NAMALWA (cell line): ENCODE data around the gene TSPAN9.

Experiments used
- DNase-seq: peaks from one replicate; pipeline ENCODE4 v3.0.0-alpha.2; 2015; ENCODE audit warnings: low spot score

TSPAN9 gene

DNA sequence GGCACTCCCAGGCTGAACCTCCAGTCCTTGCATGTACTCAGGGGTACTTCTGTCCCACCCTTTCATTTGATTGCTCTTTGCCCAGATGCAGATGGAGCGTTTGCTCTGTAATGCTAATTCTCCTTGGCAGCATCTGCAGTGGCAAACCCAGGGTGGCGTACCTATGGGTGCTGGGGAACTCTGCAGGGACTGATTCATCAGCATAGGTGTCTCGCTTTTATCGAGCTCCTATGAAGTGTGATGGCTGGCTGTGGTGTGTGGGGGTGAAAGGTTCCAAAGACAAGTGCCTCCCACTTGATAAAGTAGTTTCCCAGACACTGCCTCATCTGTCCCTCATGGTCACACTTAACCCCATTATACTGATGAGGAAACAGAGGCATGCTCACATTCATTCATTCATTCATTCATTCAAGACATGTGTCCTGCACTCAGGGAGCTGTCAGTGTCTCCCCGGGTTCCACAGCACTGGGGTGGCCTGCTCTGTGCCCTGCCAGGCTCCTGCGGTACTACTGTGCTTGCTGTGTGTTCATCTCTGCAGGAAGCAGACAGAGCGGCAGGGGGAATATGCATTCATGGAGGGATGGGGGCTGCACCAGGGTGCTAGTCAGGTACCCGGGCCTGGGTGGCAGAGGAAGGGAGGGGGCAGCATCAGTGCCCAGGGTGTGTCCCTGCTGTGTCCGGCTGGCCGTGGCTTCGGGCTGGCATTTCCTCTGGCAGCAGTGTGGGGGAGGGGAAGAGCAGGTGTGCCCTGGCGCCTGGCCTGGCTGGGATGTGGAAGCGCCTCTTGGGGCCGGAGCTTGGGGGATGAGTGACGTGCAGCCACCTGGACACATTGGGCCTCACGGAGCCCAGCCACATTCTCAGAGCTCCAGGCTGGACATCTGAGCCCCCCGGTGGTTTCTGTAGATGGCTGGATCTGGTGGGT lies 110.9 kb downstream of the TSPAN9 start:
- no peak for DNase-seq

DNA sequence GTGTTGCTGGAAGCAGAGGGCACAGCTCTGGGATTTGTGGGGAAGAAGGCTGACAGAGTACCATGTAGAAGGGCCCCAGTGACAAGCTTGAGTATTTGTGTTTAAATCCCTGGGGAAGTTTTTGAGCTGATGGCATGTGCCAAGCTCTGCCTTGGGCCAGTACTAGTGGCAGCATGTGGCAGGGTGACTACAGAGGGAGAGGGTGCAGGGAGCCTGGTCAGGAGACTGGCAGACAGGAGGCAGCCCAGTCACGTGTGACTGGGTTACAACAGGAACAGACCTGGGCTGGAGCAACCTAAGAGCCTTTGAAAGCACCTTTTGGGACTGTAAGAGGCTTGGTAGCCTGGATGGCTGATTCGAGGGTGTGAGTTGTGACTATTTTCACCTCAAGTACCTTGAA lies 112.1 kb downstream of the TSPAN9 start:
- no peak for DNase-seq

DNA sequence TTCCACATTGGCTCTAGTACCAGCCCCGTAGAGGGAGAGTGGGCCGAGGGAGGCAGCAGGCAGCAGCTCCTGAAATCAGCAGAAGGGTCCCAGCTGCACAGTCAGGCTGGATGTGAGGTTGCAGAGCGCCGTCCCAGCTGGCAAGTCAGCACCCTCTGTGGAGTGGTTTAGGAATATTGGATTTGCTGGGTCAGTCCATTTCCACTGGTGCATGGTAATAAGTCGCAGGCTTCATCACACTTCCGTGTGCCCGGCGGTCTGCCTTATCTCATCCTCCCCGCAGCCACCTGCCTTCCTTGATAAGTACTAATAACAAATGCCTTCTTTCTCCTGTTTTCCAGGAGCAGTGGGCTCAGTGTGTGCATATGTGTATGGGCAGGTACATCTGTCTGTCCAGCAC lies 112.9 kb downstream of the TSPAN9 start:
- DNase-seq, result no peak

DNA sequence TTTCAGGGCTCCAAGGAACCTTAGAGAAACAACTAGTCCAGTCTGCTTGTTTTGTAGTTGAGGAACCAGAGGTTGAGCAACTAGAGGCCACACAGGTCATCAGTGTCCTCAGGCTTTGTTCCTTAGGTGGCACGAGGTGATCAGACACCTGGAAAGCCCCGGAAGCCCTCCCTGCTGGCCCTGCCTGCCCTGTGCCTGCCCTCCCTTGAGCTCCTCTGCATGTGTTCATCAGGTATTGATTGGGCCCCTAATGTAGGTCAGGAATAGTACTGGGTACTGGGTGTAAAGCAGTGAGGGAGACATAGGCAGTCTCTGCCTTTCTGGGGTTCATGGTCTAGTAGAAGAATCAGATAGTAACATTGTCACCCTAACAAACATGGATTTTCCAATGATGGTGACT lies 114.3 kb downstream of the TSPAN9 start:
- DNase-seq, result no peak

DNA sequence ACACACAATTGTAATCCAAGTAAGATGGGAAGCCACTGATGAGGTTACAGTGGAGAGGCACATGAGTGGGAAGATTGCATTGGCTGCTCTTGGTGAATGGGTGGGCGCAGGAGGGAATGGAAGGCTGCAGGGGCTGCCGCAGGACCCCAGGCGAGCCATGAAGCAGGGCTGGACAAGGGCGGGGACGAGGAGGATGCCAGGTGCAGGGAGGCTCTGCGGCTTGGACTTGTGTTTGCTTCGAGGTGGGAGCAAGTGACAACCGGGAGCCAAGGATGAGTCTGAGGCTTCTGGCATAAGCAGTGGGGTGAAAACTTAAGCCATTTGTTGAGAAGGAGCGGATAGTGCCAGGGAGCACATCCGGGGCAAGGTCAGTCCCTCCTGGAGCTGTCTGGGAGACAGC lies 115.0 kb downstream of the TSPAN9 start:
- DNase-seq, result no peak

DNA sequence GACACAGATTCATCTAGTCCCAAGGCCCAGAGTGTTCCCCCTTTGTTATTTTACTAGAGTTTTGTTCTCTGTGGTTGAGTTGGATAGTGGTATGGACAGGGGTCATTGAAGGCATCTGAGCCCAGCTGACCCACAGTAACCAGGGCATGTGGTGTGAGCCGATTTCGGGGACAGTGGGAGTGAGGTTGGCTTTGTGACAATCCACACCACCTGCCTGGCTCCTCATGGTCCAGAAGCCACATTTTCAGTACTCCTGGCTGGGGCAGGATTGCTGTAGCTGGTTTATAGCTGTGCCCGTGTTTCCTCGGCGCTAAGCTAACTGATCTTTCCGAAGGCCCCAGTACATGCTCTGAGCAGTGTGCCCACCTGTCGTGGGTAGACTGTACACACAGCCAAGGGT lies 116.0 kb downstream of the TSPAN9 start:
- no peak for DNase-seq

DNA sequence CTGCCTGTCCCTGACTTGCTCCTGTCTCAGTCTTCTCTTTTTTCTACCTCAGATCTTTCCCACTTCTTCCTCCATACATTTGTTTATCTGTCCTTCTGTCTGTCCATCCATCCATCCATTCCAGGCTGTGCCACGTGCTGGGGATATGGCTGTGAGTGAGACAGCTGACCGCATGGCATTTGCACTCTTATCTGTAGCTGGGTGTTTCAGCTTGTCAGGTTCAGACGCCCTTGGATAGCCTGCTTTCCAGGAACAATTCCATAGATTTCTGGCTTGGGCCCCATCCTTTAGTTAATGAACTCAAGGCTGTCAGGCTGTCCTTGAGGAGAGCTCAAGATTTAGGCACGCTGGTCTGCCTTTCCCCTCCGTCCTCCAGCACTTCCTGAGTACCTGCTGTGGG lies 116.6 kb downstream of the TSPAN9 start:
- DNase-seq, result no peak

DNA sequence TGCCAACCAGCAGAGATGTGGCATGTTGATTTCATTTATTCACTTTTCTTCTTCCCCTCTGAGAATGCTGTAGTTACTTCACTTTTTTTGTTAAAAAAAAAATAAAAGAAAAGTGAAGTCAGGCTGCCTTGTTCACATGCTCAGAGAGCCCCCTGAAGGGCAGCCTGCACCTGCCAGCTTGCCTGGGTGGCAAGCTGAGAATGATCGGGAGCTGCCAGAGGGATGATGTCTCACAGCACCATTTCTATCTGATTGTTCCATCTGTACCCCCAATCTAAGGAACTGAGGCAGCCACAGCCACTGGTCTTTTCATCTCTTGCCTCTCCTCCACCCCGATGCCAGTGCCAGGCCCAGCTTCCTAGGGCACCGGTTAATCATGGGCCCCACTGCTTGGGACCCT lies 118.2 kb downstream of the TSPAN9 start:
- DNase-seq, result no peak

DNA sequence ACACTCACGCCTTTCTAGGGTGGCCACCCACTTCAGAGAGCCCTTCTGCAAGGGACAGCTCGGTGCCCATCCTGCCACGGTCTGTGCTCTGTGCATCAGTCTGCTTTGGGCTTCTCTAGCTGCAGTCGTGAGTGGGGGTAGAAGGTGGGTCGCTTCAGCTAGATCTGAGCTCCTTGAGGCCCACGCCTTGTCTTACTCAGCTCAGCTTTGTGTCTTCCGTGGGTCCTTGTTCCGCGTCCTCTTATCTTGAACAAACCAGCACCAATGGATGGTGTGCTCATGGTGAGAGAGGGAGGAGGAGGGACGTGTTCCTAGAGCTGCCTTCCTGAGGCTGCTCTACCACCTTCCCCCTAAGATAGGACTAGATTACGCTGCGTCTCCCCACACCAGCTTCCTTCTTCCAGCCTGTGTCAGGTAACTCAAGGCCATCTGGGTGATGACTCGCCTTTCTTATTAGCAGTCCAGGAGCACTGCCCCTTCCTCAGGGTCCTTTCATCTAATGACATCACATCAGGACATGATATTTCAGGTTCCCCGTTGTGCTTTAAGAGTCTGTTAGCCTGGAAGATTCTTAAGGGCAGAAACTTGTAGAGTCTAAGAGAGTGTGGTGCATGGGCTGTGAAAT lies 118.8 kb downstream of the TSPAN9 start:
- DNase-seq, result no peak

DNA sequence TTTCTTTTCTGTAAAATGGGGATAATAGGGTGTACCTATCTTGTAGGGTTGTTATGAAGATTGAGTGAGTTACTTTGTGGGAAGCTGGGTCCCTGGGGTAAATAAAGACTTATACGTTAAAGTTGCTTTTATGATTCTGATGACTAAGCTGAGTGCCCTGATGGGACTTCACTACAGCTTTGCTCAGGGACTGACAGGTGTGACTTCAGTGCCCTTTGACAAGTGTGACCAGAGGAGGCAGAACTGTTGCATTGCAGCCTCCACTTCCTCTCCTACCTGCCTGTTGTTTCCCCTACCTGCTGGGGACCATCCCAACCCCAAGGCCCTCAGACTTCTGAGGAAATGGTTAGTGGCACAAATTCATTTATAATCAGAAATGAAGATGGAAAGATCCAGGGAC lies 119.3 kb downstream of the TSPAN9 start:
- no peak for DNase-seq

DNA sequence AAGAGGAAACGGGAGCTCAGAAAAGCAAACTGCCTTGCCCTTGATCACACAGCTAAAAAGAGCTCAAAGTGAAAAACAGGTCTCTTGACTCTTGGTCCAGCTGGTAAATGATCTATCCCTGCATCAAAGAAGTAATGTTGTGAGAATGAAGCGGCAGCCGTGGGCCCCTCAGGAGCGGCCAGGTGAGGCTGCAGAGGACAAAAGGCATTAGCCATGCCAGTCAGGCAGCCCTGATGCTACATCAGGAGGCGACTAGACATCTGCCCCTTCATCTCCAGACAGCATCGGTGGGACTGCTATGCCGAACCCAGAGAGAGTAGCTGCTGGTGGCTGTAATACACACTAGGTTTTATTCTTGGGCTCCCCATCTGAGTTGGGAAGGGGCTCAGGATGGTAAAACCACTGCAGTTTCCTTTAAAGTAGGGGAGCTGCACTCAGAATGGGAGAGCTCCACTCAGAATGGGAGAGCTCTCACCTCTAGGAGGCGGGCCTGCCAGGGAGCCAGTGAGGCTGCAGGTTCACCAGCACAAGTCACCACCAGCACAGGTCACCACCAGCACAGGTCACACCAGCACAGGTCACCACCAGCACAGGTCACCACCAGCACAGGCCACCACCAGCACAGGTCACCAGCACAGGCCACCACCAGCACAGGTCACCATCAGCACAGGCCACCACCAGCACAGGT lies 120.1 kb downstream of the TSPAN9 start:
- DNase-seq, result no peak

DNA sequence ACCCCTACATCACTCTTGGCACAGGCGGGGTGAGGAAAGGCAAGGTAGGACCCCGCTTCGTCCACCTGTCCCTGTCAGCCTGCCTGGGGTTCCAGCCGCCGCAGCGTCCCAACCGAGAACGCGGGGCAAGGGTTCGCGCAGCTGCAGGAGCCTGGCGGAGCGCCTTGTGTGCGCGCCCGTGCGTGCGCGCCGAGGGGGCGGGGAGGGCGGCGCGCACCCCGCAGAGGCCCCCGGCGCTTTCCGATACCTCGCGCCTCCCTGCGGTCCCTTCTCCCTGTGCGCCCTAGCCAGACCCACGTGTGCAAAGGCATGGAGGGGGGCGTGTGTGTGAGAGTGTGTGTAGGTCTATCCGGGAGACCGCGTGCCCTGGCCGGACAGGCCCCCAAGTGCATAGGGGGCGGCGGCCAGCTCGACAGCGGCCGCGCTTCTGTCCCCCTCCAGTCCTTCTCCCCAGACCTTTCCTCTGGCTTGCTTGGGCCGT lies 122.4 kb downstream of the TSPAN9 start:
- DNase-seq, result no peak

DNA sequence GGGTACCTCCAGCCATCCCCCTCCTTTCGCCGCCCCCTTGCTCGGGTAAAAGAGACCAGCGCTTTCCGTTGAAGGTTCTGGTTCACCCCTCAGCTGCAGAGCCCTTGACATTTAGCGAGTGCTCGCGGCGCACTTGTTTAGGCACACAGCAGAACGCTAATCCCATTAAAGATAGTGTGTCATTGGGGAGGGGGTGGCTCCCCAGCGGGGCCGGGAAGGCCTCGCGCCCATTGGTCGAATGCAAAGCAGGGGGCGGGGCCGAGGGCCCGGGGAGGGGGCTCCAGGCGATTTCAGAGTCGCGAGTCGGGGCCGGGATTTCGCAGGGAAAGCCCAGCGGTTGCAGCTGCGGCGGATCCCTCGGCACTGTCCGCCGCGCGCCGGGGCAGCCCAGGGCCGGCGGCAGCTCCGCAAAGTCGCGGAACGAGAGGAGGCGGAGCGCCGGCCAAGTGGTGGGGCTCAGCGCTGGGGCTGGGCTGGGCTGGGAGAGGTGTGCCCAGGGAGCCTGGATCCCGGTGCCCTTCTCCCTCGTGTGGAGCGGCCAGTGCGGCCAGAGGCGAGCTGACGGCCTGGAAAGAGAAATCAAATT lies 122.9 kb downstream of the TSPAN9 start:
- DNase-seq, result no peak

DNA sequence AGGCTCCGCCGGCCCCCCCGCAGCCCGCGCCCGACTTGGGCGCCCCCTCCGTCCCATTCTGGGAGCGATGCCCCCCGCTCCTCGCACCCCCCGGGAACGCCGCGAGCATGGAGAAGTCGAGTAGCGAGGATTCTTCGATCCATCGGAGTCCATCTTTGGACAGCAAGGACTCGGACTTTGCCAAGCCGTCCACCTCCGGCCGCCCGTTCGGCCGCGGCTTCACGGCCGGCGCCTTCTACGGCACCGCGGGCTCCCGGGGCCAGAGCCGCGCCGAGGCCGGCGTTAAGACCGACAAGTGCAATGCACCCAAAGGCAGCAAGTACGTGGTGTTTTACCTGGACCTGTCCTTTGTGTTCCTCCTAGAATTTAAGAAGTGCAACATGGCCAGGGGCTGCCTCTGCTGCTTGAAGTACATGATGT lies 123.6 kb downstream of the TSPAN9 start:
- DNase-seq, result no peak

DNA sequence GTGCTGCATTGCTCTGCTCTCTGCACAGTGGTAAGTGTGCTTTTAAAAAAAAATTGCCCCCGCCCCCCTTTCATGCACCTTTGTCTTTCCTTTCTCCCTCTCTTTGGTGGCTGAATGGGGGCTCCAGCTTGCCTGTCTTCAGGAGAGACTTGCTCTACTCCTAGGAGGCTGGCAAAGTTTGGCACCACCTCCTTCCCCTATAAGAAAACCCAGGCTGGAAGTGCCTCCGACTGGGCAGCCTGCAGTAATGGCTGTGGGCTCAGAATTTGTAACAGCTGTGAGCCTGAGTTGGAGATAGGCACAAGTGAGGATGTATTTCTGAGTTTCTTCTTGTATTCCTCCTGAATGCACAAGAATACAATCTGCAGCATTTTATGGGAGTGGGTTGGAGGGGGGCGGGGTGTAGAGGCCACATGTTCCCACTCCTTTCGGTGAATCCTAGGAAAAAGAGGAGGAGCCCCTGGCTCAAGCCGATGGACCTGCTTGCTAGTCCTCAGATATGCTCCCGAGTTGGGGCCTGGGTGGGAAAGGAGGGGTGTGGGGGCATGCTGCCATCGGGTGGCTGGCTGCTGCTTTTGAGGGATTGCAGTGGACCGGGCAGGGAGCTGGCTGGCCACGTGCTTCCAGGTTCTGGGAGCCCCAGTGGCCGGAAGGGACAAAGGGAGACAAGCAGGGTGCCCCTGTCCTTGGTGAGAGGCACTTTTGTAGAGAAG lies 124.3 kb downstream of the TSPAN9 start:
- DNase-seq, result no peak

DNA sequence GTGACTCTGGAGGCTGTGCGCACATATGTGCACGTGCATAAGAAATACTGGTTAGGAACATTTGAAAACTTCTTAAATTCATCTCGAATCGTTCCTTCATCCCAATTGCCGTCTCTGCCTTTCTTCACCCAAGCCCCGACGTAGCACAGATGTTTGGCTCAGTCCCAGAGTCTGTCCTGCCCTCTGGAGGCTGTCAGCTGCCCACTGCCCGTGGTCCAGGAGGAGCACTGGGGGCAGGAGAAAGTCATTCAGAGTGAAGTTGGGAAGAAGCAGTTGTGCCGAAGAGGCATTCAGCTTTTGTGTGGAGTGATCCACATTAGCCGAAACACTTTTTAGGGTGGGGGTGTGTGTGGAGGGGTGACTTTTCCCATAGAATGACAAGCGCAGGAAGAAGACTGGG lies 124.9 kb downstream of the TSPAN9 start:
- DNase-seq, result no peak

DNA sequence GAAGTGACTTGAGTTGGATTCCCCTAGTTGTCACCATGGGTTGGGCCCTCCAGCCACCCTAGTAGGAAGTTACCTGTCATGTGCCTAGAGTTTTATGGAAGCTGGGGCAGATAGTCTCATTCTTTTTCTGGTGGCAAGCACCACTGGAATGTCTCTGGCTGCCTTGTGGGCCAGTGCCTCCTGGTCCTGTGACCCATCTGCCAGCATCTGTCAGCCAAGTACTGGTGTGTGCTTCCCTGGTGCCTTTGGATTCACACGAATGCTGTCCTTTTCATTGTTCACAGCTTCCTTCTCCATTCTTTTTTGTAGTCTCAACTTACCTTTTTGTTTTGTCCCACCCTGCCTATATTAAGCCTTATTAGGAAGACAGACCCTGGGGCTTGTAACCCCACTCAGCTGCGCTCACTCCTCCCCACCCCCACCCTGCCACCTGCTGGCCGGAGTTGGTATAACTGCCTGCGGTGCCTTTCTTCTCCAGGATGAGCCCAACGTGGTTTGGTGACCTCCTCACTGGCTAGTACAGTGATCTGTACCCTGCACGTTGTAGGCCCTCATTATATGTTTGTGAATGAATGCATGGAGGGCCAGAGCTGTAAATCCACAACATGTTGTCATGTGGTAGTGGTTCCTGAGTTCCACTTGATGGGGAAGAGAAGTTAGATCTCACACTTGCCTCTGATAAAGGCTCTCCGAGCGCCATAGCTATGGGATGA lies 125.7 kb downstream of the TSPAN9 start:
- peak; percentile 72 for DNase-seq

DNA sequence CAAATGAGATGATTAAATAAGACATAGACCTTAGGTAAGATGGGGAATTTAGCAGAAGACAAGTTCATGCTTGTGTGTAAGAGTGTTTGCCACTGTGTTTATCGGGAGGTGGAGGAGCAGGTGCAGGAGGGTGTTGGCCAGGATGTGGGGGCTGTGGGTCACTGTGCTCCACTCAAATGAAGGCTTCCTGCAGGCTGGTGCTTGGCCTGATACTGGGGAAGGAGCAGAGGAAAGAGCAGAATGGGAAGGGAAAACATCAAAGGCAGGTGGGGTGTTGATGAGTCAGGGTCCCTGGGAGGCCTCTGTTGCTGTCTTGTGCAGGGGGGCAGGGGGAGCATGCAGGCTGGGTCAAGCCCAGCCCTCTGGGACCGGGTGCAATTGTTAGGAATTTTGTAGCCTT lies 126.5 kb downstream of the TSPAN9 start:
- DNase-seq, result no peak

DNA sequence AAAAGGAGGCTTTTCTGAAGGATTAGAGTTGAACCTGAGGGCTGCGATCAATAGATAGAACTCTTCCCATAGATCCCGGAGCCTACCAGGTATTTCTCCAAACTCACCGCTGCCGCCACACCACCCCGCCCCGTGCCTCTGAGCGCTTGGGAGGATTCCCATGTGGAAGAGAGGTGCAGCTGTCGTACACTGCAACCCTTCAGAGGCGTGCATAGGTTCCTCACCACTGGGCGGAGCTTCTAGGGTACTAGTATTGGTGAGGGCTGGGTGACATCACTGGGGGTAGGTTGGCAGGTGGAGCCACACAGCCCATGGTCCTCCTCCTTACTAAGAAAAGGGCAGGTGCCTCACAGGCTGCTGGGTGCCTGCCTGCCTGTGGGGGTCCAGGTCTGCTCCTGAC lies 127.0 kb downstream of the TSPAN9 start:
- DNase-seq, result peak; percentile 27

DNA sequence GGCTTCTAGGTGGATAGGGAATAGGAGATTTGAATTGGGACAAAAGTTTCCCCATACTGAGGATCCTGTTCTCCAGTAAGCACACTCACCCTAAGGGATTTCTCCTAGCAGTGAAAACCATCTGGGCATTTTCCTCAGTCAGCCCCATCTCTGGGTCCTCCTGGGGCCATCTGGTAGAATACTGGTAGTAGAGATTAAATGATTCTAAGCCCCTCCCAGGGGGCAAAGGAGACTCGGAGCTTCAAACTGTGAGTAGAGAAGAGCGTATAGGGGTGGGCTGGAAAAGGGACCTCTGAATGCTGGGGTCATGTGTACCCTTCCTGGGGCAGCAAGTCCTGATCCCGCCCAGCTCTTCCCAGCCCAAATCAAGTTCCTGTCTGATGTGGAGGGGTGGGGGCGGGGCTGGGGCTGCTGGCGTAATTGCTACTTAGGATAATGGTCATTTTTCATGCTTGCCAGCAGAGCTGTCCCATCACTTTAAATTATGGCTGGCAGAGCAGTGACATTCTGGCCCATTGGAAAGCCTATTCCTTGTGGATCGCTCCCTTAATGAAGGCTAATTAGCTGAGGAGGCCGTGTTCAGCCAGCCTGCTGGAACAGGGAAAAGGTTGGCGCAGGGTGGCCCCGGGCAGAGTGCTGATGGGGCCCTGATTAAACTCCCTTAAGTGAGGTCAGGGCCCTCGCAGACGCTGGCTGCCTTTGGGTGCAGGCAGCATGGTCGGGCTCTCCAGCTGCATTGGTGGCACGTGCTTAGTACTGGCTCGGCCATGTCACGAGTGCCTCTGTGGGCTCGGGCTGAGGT lies 127.8 kb downstream of the TSPAN9 start:
- no peak for DNase-seq
